GM21447 (cell line): ENCODE data around the gene ABCC6.
"Not testable (repeated sequence)": the region's sequence is repeated elsewhere in the genome, so short reads cannot be mapped to it uniquely, and the experiment has no call there.

Source experiments
- ATAC-seq: cut with Tn5 transposase; IDR thresholded peaks from one replicate; pipeline ENCODE4 v1.9.1; 2021; ENCODE audit not compliant: unreplicated experiment

Gene ABCC6

DNA sequence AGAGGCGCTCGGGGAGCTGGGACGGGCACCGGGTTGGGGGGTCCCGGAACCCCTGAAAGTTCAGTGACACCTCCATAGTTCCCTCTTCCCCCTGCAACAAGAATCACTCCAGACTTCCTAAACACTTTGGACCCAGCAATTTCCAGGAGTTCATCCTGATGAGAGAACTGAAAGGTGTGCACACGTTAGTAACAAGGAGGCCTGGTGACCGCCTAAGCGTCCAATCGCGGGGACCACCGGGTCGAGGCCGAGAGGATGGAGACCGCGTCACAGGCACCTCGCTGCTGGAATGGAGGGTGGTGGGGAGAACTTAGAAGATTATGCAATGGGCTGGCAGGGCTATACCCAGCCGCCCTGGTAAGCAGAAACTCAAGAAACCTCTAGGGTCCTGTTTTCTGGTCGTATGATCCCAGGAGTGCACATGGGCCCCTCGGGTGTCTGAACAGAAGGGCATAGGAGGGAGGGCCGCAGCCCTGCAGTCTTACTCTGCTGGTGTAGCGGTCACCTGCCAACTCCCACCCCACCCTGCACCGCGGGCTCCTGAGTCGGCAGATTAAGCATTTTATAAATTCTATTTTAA lies 458 bp upstream of the ABCC6 start:
- not testable (repeated sequence) for ATAC-seq

DNA sequence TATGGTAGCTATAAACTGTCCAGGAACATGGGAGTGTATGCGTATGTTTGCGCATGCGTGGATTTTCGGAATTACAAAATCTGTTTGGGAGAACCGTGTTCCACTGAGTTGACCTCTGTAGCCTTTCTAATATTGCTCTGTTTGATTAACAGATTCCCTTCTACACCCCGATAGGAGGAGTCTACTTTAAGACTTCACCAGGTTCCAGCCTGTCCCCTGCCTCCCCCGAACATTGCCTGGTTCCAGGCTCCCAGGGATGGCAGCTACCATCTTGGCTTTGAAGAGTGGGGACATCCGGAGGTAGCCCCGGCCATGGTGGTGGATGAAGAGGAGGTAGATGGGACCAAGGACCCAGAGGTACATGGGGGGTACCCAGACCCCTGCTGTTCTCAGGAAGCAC lies 1.9 kb downstream of the ABCC6 start:
- not testable (repeated sequence) for ATAC-seq

DNA sequence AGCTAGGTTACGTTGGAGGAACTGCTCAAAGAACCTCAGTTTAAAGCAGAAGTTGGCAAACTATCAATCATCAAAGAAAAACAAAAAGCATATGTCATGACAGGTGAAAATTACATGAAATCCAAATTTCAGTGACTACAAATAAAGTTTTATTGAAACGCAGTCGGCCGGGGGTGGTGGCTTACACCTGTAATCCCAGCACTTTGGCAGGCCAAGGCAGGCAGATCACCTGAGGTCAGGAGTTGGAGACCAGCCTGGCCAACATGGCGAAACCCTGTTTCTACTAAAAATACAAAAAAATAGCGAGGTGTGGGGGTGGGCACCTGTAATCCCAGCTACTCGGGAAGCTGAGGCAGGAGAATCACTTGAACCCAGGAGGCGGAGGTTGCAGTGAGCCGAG lies 2.8 kb downstream of the ABCC6 start:
- ATAC-seq: not testable (repeated sequence)

DNA sequence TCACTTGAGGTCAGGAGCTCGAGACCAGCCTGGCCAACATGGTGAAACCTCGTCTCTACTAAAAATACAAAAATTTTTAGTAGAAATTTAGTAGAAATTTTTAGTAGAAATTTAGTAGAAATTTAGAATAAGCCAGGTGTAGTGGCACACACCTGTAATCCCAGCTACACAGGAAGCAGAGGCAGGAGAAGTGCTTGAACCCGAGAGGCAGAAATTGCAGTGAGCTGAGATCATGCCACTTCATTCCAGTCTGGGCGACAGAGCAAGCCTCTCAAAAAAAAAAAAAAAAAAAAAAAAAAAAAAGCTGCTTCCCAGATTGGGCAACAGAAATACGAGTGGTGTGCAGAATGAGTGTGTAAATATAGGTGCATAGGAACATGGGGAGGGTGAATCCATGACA lies 4.5 kb downstream of the ABCC6 start:
- ATAC-seq: not testable (repeated sequence)

DNA sequence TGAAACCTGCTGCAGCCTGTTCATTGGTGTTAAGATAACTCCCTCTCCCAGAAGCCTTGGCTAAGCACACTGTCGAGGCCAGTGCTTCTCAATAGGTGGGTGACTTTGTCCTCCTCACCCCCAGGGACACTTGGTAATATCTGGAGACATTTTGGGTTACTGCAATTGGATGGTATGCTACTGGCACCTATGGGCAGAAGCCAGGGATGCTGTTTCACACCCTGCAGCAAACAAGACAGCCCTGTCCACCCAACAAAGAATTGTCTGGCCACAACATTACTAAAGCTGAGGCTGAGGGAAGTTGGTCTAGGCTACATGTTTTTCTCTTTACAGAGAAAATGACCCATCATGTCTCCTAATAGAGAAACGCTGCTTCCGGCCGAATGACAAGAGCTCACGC lies 4.9 kb downstream of the ABCC6 start:
- ATAC-seq: not testable (repeated sequence)

DNA sequence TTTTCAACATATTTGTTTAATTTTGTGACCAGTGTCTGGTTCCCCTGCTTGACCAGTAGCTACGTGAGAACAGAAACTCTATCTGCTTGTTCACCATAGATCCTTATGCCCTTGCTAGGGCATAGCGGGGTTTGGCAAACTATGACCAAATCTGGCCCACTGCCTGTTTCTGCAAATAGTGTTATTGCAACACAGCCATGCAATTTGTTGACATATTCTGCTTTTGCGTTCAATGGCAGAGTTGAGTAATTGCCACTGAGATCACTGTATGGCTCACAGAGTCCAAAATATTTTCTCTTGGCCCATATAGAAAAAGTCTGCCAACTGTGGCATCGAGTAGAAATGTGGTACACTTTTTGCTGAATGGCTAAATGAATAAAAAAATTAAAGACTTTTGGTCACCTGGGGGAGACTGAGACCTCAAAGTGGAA lies 9.4 kb downstream of the ABCC6 start:
- ATAC-seq: not testable (repeated sequence)

DNA sequence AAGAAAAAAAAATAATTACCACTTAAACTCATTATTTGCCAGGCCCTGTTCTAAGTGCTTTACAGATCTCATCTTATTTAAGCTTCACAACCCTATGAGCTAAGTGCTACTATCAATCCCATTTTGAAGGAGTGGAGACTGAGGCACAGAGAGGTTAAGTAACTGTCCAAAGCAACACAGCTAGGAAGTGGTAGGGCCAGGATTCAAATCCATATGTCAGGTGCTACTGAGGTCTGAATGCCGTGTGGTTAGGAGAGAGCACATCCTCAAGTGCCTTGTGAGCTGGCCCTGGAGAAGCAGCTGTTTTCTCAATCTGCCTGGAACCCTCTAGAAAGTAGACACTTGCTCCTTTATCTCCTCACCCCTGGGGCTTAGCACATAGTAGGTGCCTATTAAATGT lies 11.9 kb downstream of the ABCC6 start:
- ATAC-seq: not testable (repeated sequence)

DNA sequence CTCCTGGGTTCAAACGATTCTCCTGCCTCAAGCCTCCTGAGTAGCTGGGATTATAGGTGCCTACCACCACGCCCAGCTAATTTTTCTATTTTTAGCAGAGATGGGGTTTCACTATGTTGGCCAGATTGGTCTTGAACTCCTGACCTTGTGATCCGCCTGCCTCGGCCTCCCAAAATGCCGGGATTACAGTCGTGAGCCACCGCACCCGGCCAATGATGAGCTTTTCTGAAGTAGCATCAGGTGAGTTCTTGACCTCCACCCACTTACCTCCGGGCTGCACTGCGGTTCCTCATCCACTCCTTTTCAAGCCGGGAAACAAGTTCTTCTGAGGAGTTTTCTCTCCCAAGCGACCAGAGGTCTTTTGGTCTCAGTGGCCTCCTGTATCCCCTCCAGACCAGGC lies 14.8 kb downstream of the ABCC6 start:
- not testable (repeated sequence) for ATAC-seq

DNA sequence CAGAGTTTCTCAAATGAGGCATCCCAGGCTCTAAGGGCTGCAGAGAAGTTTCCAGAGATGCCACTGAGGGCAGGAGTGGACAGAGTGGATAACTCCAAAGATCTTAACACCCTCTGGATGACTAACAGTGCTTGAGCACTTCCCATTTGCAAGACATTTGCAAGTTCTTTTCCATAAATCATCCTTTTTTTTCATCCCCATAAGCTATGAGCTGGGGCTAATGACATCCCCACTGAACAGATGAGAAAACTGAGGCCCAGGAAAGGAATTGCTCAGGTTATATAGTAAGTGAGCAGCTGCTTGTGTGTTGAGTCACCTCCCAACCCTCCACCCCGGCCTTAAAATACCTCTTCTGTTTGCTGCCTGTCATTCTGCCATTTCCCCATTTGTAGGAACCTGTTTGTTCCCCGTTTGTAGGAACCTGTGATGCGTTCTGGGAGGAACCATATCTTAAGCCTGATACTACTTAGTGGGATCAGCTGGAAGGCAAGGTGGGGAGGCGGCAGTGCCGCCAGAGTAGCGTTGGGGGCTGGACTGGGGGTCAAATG lies 15.4 kb downstream of the ABCC6 start:
- ATAC-seq: not testable (repeated sequence)

DNA sequence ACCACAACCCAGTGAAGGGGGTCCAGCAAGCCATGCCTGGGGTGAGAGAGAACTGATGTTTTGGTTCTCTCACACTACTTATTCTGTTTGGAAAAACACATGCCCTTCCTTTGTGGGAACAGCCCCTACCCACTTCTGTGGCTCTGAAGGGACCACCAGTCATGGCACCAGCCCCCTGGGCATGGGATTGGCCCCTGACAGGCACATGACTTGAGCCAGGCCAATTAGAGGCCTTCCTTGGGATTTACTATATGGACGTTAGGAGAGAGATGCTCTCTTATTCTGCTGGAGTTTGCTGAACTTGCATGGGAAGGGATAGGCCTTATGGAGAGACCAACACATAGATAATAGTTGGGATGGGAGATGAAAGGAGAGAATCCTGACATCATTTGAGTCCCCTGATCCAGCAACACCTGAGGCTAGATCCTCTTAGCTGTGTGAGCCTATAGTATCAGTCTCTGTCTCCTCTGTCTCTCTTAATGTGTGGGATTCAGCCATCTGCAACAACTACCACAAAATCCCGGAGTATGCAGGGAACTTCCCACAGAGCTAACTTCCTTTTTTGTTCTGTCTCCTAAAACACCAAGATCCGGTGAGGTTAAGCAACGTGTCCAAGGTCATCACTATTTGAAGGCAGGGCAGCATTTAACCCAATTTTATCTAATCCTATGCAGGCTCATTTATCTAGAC lies 16.1 kb downstream of the ABCC6 start:
- not testable (repeated sequence) for ATAC-seq

DNA sequence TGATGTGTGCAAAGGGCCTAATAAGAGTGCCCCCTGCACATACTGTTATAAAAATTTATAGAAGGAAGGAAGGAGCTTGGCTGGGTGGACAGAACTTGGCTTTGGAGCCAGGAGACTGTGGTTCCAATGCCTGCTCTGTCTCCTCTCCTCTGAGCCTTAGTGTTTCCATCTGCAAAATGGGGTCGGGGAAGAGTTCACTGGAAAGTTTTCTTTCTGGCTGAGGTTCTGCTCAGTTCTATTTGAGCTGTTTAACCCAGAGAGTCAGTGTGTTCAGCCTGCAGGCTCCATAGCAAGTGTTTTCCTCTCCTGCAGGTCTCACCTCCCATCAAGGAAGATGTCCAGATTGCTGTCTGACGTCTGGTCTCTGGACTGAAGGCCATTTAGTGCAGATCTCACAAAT lies 17.4 kb downstream of the ABCC6 start:
- not testable (repeated sequence) for ATAC-seq

DNA sequence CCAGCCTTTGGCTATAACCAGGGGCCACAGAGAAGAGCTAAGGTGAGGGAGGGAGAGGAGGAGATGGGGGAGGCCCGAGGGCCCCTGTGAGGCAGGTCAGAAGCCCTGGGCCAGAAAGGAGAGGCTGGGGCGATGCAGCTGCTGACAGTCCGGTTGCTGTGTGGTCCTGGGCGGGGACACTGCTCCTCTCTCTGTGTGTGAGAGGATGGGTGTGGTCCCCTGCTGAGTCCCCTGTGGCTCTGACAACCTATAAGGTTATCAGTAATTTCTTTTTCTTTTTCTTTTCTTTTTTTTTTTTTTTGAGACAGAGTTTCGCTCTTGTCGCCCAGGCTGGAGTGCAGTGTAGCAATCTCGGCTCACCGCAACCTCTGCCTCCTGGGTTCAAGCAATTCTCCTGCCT lies 18.7 kb downstream of the ABCC6 start:
- not testable (repeated sequence) for ATAC-seq

DNA sequence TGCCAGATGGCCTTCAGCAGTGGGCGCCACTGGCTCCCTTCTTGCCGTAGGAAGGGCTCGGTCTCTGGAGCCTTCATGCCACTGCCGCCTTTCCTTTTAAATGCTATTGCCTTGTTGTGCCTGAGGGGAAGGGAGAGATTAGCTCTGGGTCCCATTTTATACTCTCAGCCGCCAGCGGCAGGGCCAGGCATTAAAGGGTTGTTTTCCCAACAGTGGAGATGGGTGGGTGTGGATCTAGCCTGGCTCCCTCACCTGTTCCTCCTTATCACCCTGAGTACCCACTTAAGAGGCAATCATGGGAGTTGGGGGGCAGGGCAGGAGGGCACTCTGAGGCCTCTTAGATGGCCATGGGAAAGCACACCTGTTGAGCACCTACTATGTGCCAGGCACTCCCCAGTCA lies 19.8 kb downstream of the ABCC6 start:
- ATAC-seq: not testable (repeated sequence)

DNA sequence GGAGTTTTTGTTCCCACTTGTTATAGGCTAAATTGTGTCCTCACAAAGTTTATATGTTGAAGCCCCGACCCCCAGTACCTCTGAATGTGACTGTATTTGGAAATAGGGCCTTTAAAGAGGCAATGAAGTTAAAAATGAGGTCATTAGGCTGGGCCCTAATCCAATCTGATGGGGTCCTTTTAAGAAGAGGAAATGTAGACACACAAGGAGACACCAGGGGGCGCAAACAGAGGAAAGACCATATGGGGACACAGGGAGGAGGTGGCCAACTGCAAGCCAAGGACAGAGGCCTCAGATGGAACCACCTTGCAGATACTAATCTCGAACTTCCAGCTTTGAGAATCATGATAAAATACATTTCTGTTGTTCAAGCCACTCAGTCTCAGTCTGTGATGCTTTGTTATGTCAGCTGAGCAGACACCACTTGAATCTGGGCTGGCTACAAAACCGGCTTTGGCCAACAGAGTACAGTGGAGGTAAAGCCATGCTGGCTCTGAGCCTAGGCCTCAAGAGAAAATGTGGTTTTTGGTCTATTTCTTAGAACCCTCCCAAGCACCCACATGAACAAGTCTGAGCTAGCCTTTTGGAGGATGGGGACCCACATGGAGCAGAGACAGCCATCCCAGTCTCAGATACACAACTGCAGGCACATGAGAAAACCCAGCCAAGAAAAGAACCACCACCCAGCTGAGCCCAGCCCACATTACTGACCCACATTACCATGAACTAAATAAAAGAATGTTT lies 20.7 kb downstream of the ABCC6 start:
- ATAC-seq: not testable (repeated sequence)

DNA sequence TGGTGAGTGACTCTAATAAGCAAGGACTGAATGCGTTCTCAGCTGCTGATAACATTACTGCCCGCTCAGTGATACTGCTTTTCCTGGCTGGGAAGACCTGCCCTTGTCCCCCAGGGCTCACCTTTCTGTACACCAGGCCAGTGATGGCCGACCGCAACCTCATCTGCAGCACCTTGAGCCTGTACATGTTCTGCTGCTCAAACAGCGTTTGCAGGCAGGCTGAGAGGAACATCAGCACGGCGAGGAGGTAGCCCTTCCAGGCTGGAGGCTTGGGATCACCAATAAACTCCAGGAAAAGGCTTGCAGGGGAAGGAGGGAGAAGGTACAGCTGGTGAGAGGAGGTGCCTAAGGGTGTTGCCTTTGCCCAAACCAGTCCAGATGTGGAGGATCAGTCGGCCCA lies 21.4 kb downstream of the ABCC6 start:
- ATAC-seq: not testable (repeated sequence)

DNA sequence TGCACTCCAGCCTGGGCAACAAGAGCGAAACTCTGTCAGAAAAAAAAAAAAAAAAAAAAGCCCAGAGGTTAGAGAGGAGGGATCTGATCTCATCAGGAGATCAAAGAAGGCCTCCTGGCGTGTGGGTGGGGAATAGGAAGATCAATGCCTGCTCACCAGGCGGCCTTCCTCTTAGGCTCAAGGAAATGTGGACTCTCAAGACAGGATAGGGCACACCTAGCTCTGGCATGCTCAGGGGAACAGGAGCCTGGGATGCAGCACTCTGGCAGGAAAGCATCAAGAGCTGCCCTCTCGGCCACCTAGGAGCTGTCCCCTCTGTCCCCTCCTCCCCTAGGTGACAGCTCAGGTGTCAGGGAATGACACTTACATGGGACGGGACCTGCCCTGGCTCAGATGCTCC lies 22.9 kb downstream of the ABCC6 start:
- ATAC-seq: not testable (repeated sequence)

DNA sequence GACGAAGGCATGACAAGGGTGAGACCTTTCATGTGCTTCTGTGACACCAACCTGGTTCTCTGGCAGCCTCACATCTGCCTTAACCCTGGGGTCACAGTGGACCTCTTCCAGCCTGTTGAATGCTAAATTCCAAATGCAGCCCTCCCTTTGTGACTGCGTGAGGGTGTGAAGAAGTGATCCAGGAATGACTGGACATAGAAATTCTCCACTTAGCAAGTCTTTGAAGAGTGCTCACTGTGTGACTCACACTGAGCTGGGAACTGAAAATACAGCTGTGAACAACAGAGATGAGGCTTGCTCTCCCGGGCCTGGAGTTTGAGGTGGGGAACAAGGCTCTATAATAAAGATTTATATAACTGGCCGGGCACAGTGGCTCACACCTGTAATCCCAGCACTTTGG lies 23.9 kb downstream of the ABCC6 start:
- not testable (repeated sequence) for ATAC-seq

DNA sequence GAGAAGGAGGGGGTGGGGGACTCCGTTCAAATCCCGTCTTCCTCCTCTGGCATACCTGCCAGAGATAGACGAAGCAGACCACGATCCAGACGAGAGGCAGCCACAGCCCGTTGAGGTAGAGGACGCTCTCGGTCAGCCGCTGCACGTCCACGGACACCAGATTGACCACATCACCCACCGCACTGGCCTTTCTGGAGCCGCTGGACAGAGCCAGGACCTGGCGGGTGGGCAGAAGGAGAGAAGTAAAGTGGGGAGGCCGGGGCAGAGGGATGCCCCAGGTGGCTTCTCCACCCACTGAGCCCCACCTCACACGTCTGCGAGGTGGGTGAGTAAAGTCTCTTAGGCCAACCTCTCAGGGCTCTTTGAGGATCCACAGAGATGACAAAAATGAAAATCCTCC lies 25.3 kb downstream of the ABCC6 start:
- ATAC-seq: no peak

DNA sequence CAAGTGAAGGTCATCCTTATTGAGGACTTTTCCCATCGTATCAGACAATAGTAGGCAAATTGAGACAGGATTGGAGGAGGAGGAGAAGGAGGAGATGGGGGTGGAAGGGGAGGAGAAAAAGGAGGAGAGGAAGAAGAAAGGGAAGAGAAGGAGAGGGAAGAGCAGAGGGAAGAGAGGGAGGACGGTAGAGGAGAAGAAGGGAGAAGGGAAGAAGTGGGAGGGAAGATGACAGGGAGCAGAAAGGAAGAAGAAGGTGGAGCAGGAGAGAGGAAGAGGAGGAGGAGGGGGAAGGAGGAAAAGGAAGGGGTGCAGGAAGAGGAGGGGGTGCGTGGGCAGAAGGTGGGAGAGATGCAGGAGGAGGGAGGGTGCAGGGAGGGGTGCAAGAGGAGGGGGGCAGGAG lies 26.0 kb downstream of the ABCC6 start:
- ATAC-seq: no peak

DNA sequence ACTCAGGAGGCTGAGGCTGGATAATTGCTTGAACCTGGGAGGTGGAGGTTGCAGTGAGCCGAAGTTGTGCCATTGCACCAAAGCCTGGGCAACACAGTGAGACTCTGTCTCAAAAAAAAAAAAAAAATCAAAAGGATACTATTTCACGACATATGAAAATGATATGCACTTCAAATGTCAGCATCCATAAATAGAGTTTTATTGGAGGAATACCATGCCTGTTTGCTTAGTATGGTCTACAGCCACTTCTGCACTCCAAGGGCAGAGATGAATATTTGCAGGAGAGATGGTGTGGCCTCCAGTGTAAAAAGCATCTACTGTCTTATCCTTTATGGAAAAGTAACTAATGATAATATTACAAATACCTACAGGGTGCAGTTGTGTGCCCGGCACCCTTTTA lies 27.2 kb downstream of the ABCC6 start:
- no peak for ATAC-seq

DNA sequence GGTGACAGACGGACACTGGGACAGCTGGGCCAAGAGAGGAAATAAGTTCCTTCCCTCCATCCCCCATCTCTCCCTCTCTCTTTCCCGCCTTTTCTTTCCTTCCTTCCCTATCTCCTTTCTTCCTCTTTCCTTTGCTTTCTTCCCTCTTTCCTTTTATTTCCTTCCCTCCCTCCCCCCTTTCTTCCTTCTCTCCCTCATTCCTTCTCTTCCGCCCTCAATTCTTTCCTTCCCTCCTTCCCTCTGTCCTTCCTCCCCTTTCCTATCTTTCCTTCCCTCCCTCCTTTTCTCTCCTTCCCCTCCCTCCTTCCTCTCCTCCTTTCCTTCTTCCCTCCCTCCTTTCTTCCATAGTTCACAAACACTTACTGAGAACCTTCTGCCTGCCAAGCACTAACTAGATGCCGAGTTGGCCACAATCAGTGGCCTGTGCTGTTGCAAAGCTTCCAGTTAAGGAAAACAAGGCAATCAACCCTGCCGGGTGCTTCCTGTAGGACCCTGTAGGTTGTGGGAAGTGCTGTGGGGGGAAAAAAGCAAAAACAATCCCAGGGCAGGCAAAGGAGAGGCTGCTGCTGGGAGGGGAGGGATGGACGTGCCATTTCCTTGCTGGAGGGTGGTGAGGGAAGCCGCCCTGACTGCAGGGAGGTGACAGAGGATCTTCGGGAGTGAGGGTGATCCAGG lies 31.7 kb downstream of the ABCC6 start:
- no peak for ATAC-seq
